HG03064 (cell line): ENCODE results near the gene TBX10.
"Not testable (repeated sequence)": the region's sequence is repeated elsewhere in the genome, so short reads cannot be mapped to it uniquely, and the experiment has no call there.

ENCODE experiments used
- ATAC-seq: cut with Tn5 transposase; IDR thresholded peaks from one replicate; pipeline ENCODE4 v1.9.1; 2021; ENCODE audit warnings: low read depth; ENCODE audit not compliant: unreplicated experiment

The TBX10 gene

DNA sequence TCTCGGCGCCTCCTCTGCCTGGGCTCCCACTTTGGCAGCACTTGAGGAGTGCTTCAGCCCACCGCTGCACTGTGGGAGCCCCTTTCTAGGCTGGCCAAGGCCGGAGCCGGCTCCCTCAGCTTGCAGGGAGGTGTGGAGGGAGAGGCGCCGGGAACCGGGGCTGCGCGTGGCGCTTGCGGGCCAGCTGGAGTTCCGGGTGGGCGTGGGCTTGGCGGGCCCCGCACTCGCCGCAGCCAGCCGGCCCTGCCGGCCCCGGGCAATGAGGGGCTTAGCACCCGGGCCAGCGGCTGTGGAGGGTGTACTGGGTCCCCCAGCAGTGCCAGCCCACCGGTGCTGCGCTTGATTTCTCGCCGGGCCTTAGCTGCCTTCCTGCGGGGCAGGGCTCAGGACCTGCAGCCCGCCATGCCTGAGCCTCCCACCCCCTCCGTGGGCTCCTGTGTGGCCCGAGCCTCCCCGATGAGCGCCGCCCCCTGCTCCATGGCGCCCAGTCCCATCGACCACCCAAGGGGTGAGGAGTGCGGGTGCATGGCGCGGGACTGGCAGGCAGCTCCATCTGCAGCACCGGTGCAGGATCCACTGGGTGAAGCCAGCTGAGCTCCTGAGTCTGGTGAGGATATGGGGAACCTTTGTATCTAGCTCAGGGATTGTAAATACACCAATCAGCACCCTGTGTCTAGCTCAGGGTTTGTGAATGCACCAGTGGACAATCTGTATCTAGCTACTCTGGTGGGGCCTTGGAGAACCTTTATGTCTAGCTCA is 20.5 kb downstream of the TBX10 start:
- not testable (repeated sequence) for ATAC-seq

DNA sequence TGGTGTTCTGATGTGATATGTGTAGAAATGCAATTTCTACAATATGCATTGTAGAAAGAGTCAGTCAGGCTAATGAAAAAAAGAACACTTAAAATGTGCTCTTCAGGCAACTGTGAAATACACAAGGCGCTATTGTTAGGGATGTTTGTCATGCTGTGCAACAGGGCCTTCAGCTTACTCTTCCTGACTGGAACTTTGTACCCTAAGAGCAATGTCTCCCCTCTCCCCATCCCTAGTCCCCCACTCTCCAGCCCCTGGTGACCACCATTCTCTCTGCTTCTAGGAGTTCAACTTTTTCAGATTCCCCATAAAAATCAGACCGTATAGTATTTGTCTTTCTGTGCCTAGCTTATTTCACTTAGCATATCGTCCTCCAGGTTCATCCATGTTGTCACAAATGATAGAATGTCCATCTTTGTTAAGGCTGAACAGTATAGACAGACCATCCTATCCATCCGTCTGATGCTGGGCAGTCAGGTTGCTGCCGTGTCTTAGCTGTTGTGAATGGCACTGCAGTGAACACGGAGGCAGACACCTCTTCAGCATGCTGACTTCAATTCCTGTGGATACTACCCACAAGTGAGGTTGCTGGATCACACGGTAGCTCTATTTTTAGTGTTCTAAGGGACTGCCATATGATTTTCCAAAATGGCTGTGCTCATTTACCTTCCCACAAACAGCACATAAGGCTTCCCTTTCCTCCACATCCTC is 22.2 kb downstream of the TBX10 start:
- no peak for ATAC-seq

DNA sequence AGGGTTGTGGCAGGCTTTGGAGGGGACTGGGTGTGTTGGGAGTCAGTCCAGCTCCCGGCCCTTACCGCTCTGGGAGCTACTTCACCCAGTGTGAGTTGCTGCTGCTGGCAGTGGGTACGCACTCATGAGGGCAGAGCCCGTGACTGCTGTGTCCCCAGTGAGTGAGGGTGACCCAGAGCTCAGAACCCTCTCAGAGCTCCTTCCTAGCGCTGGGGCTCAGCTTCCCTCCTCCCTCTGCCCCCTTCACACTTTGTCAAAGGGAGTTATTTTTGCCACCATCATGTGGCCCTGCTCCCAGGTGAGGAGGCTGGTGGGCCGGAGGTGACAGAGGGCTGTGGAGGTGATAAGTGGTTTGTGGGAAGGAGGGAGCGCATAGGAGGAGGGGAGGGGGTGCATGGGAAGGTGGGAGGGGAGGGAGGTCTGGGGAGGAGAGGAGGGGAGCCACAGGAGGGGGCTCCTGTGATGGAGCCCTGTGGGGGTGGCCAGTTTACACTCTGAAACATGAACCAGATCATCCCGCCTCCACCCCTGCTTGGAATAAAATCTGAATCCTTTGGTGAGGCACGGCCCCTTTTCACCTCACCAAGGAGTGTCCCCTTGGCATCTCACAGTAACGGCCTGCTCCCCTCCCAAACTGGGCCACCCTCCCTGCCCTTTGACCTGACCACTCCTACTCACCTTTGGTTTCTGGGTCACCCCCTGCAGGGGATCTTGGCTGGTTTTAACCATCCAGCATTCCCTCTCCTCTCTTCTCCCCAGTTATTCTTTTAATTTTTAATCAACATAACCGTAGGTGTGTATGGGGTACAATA is 22.9 kb downstream of the TBX10 start:
- no peak for ATAC-seq

DNA sequence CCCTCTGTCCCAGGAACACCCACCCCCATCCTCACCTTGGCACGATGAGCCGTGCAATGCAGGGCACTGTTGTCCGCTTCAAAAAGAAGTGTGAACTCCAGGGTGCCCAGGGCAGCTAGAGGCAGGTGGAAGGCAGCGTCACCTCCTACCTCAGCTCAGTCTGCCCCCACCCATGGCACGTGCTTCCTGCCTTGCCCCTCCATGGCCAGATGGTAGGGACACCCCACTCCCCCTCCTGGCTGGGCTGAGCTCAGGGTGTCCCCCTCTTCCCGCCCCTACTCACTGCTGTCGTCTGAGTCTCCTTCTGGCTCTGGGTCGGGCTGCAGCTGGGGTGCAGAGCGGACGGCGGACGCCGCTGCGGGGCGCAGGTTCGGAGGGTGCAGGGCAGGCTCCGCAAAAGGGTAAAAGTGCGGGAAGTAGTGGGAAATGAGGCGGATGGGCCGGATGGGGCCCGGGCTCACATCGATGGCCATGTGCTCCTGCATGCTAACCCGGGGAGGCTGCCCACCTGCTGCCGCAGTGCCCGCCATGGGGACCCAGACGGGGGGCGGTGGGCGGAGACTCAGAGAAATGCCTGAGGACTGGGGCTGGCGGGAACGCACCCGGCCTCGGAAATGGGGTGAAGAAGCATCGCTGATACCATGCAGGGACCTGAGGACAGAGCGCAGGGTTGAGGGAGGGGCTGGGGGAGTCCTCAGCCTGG is 23.7 kb downstream of the TBX10 start:
- ATAC-seq, result no peak

DNA sequence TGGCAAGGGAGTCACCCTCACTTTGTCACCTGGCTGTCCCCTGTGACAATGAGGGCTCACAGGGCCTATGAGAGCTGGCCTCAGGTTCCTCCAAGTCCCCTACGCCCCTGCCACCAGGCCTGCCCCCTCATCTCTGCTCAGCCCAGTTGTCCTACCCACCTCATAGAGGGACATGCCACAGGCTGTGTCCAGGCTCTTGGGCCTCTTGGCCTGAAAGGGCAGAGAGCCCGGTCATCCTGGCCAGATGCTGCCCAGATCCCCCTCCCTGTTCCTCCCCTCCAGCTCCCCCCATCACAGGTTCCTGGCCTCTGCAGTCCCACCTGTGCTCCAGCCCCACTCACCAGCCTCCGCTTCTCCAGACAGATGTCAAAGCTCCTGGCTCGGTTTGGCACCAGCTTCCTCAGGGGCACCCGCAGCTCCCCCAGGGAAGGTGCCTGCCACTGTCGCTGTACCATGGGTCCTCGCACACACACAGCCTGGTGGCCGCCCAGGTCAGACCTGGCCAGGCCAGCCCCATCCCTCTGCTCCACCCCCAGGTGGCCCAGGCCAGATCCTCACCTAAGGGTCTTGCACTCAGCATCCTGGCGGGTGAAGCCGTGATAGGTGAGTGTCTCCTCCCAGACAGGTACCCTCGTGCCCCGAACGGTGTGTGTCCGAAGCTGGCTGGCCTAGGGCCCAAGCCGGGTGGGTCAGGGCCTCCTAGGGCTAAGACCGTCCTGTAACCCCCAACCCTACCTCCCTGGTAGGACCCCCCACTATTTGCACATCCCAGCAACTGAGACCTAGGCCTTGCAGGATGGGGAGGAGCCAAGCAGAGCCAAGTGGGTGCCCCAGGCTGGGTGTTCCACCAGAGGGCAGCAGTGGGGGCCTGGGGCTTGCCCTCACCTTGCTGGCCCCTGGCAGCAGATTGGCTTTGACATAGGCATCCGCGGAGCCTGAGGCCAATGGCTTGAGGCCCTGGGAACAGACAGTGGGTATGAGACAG is 24.5 kb downstream of the TBX10 start:
- no peak for ATAC-seq

DNA sequence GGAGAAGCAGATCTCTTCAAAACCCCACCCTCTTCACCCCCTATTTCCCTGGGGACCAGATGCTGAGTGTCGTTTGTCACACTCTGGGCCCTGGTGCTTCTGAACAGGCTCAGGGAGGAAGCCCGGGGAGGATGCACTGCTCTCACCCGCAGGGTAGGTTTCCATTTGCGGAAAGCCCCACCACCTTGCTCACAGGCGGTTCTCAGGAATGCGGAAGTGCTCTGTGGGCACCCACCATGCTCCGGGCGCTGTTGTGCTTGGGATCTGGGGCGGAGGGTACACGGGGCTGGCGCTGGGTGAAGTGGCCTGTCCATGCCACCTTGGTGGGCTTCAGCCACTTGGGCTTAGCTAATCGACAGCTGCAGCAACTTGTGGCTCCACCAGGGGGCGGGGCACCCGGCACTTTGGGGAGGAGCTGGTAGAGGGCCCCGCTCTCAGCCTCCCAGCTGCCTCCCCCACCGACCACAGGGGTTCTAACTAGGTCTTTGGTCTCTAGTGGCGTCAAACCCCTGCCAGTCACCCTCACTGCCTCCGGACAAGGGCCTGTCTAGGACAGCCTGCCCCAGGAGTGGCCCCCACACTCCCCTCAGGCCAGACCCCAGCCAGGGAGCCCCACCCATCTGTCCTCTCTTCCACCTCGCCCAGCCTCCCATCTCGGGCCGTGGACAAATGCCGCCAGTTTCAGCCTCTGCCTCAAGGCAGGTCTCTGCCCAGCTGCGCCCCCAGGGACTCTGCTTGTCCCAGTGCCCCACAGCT is 25.4 kb downstream of the TBX10 start:
- peak; percentile 57 for ATAC-seq

DNA sequence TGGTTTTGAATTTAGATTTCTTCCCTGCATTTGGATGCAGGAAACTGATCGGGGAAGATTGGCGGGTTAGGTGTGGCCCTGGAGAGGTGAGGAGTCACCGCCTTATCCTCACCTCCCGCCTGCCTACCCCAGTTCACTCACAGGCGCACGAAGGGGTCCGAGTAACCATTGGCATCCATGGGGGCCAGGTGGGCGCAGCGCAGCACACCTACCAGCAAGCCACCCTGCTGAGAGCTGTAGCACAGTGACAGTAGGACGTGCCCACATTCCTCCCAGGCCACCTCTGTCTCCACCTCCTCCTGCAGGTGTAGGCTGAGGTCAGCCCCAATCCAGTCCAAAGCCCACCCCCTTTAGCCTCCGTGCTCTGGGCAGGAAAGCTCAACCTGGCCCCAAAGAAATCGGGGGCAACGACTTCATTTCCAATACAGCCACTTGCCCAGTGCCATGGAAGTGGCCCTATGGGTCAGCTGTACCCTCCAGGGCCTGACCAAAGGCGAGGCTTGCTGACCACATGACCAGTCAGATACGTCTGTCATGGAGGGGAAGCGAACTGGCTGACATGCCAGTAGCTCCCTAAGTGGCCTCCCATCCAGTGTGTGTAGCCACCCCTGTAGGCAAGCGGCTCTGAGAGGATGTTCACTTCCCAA is 26.1 kb downstream of the TBX10 start:
- no peak for ATAC-seq

DNA sequence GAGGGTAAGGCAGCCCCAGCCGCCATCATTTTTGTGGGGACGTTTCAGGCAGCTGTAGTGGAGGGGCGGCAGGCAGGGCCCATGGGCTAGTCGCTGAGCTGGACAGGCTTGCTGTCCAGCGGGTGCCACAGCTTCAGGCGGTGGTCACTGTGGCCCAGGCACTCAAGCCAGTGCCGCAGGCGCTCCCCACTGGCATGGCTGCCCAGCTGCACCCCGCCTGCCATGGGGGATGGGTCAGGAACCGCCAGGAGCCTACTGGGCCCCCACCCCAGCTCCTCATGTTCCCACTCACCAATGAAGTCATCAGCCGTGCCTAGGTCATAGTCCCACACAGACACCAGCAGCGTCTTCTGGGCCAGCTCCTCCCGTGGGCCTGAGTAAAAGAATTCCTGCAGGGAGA is 26.8 kb downstream of the TBX10 start:
- no peak for ATAC-seq

DNA sequence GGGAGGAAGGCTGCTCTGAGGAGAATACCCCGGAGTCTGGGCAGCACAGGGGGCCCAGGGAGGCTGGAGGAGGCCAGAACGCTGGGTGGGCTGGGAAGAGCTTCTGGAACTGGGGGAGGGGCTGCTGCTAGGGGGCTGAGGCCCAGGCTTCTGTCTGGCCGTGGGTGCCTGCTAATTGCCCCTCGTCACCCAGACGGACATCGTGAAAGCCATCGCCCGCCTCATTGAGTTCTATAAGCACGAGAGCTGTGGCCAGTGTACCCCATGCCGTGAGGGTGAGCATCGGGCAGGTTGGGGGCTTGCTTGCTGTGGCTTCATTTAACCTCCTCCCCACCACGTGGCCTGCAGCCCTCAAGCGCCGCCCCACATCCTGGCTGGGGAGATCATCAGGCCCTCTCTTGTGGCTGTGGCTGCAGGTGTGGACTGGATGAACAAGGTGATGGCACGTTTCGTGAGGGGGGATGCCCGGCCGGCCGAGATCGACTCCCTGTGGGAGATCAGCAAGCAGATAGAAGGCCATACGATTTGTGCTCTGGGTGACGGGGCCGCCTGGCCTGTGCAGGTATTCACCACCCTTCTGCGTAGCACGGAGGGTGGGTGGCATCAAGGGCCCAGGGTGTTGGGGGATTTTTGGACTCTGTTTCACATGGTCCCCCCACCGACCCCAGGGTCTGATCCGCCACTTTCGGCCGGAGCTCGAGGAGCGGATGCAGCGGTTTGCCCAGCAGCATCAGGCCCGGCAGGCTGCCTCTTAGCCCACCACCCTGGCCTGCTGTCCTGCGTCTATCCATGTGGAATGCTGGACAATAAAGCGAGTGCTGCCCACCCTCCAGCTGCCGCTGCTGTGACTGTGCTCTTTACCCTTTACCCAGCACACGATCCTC is 27.6 kb downstream of the TBX10 start:
- no peak for ATAC-seq

DNA sequence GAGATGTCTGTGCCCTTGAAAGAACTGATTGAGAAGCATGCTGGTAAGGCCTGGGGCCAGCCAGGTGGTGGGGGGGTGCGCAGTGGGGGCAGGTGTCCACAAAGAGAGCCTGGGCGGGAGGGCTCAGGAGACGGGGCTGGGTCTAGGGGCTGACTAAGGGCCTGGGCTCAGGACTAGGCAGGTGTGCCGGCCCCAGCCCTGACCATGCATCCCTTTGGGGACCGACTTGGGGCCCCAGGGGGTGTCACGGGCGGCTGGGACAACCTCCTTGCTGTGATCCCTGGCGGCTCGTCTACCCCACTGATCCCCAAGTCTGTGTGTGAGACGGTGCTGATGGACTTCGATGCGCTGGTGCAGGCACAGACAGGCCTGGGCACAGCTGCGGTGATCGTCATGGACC is 28.4 kb downstream of the TBX10 start:
- ATAC-seq, result no peak

DNA sequence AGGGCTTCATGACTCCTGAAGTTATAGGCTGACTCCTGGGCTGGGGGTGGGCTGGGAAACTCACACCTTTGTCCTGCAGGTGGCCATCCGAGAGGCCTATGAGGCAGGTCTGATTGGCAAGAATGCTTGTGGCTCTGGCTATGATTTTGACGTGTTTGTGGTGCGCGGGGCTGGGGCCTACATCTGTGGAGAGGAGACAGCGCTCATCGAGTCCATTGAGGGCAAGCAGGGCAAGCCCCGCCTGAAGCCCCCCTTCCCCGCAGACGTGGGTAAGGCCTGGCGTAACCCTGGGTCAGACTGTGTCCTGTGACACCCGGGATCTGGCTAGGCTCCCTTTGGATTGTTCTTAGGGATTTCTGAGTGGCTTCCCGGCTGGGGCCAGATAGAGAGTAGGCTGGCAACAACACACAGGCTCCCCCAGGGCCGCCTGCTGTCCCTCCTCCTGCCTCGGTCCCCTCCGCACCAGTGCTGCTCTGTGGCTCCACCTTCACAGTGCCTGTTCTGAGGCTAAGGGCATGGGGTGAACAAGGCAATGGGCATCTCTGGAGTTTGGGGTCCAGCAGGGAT is 29.2 kb downstream of the TBX10 start:
- ATAC-seq, result no peak

DNA sequence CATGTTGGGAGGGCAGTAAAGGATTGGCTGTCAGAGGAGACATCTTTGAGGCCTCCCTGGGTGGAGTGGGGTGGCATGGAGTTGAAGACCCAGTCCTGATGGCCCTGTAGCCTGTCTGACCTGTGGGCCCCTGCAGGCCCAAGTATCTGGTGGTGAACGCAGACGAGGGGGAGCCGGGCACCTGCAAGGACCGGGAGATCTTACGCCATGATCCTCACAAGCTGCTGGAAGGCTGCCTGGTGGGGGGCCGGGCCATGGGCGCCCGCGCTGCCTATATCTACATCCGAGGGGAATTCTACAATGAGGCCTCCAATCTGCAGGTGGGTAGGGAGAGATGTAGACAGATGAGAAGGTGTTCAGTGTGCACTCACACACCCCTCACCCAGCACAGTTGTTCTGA is 30.2 kb downstream of the TBX10 start:
- no peak for ATAC-seq

DNA sequence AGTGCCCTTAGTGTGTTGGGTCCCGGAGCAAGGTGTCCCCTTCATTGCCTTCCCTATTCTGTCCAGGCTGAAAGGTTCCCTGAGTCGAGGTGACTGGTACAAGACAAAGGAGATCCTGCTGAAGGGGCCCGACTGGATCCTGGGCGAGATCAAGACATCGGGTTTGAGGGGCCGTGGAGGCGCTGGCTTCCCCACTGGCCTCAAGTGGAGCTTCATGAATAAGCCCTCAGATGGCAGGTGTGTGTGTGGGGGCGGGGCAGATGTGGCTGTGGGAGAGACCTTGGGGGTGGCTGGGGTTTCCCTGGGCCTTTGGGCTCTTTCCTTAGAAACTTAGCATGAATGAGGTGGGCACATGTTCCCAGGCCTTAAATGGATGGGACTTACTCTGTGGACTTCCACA is 31.1 kb downstream of the TBX10 start:
- ATAC-seq, result no peak

DNA sequence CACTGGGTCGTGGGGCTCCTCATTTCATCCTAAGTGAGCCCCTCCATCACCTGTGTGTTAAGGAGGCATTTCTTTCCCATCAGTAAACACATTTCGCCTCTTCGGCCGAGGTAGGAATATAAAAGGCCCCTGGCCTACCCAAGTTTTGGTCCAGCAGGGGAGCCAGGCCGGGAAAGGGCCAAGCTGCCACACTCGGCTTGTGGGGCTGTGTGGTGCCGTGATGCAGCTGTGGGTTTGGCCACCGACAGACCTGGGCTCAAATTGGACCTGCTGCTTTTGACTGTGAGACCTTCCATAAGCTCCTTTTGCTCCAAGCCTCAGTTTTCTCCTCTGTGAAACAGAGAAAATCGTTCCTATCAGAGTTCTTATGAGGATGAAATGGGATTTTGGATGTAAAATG is 32.1 kb downstream of the TBX10 start:
- no peak for ATAC-seq

DNA sequence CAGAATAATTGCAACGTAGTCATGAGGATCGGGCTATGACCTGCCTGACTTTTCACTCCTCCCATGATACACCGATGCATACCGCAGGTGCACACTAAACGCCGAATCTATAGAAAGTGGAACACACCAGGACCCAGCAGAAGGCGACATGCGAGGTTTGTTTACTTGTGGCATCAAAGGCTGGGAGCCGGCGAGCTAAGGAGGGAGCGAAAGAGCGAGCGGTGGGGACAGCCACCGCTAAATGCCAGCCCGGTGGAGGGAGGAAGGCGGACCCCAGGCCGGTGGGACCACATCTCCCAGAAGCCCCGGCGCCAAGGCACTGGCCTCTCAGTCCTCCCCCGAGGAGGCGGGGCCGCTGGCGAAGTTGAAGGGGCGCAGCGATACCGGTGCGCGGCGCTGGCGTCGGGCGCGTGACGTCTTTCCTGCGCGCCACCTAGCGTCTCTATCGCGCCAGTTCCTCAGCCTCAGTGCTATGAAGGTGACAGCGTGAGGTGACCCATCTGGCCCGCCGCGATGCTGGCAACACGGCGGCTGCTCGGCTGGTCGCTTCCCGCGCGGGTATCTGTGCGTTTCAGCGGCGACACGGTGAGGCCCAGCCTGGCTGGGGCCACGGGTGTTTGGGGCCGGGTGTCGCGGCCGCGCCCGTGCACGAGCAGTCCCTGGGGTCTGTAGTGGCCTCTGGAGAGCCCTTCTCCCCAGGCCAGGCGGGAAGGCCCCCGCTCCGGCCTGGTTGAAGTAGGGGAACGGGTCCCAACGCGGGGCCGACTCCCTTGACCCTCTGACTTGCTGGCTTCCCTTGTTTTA is 32.9 kb downstream of the TBX10 start, which contains the start of gene NDUFV1:
Gene NDUFV1 (plus strand): TSS at position 445 of the 804 bp plus-strand sequence. CDS start 69 bp downstream, at position 514.
- peak; percentile 92 for ATAC-seq

DNA sequence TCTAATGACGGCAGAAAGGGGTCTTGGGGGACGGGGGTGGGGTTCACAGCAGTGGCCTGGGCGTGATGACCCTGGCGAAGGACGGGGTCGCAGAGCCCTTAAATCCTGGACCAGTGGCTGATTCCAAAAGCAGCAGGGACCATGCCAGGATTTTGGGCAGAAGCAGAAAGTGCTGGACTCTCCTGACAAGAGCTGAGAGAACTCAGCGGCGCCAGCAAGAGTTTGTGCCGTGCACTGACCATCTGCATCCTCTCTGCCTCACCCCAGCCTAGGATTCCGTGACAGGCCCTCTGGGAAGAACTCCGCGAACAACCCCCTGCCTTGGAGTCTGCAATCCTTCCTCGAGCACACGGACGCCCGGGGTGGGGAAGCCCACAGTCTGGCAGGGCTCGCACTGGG is 33.5 kb downstream of the TBX10 start:
- peak; percentile 12 for ATAC-seq
